HTERT RPE-1 (cell line): ENCODE results near the gene FAM120B.
"Not testable (repeated sequence)": the region's sequence is repeated elsewhere in the genome, so short reads cannot be mapped to it uniquely, and the experiment has no call there.

ENCODE experiments used
- in situ Hi-C: fragments of 300-500 bp; cut with MboI; formaldehyde crosslinking; loops from 4 replicates; pipeline ENCODE4 v1.14.3; 2020; ENCODE audit warnings: low sequenced_read_pairs

FAM120B gene

GRCh38 chr6:170296746-170297575, 9.6 kb upstream of the FAM120B start:
- in situ Hi-C loops, result no loop called here

- in situ Hi-C loops, result no loop called here
Measured at GRCh38 chr6:170297576-170298330, 8.8 kb upstream of the FAM120B start.

GRCh38 chr6:170298688-170299087, 7.9 kb upstream of the FAM120B start:
- in situ Hi-C loops, result no loop called here

- in situ Hi-C loops, result no loop called here
Measured at GRCh38 chr6:170301184-170301583, 5.4 kb upstream of the FAM120B start.

GRCh38 chr6:170305805-170306323, 694 bp upstream of the FAM120B start:
- in situ Hi-C loops, result no loop called here

GRCh38 chr6:170307080-170307545, 555 bp downstream of the FAM120B start:
- in situ Hi-C loops, result no loop called here

GRCh38 chr6:170308761-170309160, 2.2 kb downstream of the FAM120B start:
- in situ Hi-C loops, result no loop called here

GRCh38 chr6:170311696-170312095, 5.1 kb downstream of the FAM120B start:
- in situ Hi-C loops, result no loop called here

- in situ Hi-C loops, result no loop called here
Measured at GRCh38 chr6:170312876-170313275, 6.3 kb downstream of the FAM120B start.

GRCh38 chr6:170313716-170314295, 7.2 kb downstream of the FAM120B start:
- in situ Hi-C loops, result no loop called here

GRCh38 chr6:170314983-170315382, 8.4 kb downstream of the FAM120B start:
- in situ Hi-C loops, result no loop called here

- in situ Hi-C loops, result no loop called here
Measured at GRCh38 chr6:170316071-170316470, 9.5 kb downstream of the FAM120B start.

GRCh38 chr6:170317076-170317475, 10.5 kb downstream of the FAM120B start:
- in situ Hi-C loops, result no loop called here

- in situ Hi-C loops, result no loop called here
Measured at GRCh38 chr6:170317718-170318117, 11.2 kb downstream of the FAM120B start.

GRCh38 chr6:170329321-170329720, 22.8 kb downstream of the FAM120B start:
- in situ Hi-C loops, result no loop called here

GRCh38 chr6:170335199-170335598, 28.6 kb downstream of the FAM120B start:
- in situ Hi-C loops, result not testable (repeated sequence)

GRCh38 chr6:170344631-170345576, 38.3 kb downstream of the FAM120B start:
- in situ Hi-C loops, result no loop called here

- in situ Hi-C loops, result no loop called here
Measured at GRCh38 chr6:170345662-170346061, 39.1 kb downstream of the FAM120B start.

GRCh38 chr6:170346649-170347048, 40.1 kb downstream of the FAM120B start:
- in situ Hi-C loops, result no loop called here

GRCh38 chr6:170347091-170347490, 40.5 kb downstream of the FAM120B start:
- in situ Hi-C loops, result no loop called here
